Activated CD8-positive, alpha-beta memory T cell treated with anti-CD3 and anti-CD28 coated beads, Interleukin-2, amount 10 ng/mL, durations not matched to agents 7 days and 5 days (primary cell): ENCODE data around the gene SALL1. TPM values are rescaled to one million over a fixed set of nuclear protein-coding genes. Genes with fewer than 3 reads are reported as not detected.

Experiments used
- ATAC-seq: fragments of 150-1000 bp; cut with Tn5 transposase; one replicate; pipeline ENCODE4 v1.10.0; 2021; ENCODE audit warnings: moderate library complexity
- CTCF ChIA-PET: fragments of 350-600 bp; sonication (Branson Sonifier 250); formaldehyde crosslinking; loops from one replicate; lab custom pipeline; 2021; ENCODE audit warnings: antibody characterized with exemption; lab: Charles Lee
- DNase-seq: peaks from one replicate; pipeline ENCODE4 v3.0.0-alpha.2; 2020
- H3K27ac Mint-ChIP-seq: one replicate; pipeline ENCODE4 v1.8.0; 2021; ENCODE audit warnings: mild to moderate bottlenecking, mixed read lengths
- H3K27me3 Mint-ChIP-seq: one replicate; pipeline ENCODE4 v1.8.0; 2021; ENCODE audit warnings: mixed read lengths
- H3K36me3 Mint-ChIP-seq: one replicate; pipeline ENCODE4 v1.8.0; 2021; ENCODE audit warnings: mild to moderate bottlenecking, mixed read lengths
- H3K4me1 Mint-ChIP-seq: one replicate; pipeline ENCODE4 v1.8.0; 2021; ENCODE audit warnings: mixed read lengths
- H3K4me3 Mint-ChIP-seq: one replicate; pipeline ENCODE4 v1.8.0; 2021; ENCODE audit warnings: mild to moderate bottlenecking, moderate library complexity, mixed read lengths
- H3K9me3 Mint-ChIP-seq: one replicate; pipeline ENCODE4 v1.8.0; 2022; ENCODE audit warnings: low read depth, mixed read lengths
- total RNA-seq, 2 experiments: library from RNA; stranded (reverse); gene quantifications; one replicate each; pipeline ENCODE4 v1.2.3, GENCODE V29; 2021

Gene SALL1
- total RNA-seq, 2 experiments from 2014 or later, result not detected

DNA sequence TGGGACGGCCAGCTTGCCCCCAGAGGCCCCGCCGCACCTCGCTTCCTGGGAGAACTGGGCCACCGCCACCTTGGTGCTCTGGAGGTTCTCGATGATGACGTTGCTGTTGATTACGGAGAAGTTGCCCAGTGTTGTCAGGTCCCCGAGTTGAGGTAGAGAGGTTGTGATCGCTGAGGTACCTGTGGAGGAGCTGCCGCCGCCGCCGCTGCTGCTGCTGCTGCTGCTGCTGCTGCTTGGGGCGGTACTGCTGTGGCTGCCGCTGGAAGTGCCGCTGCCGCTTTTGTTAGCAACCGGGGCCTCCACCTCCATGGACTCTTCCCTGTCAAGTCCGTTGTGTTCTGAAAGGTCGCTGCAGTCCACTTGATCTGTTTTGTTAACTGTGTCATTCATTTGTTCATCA is 9.5 kb downstream of the SALL1 start:
- Mint-ChIP-seq H3K36me3 (no peaks in the 10 kb centered on the region), H3K27me3 (peaks cover 15% of the 10 kb centered on the region), H3K4me1 (no peaks in the 10 kb centered on the region), H3K4me3 (no peak overlapping the region), H3K27ac (no peak overlapping the region), H3K9me3 (no peaks in the 10 kb centered on the region)
- ATAC-seq (no peak), DNase-seq (no peak)
- CTCF ChIA-PET, result no interaction called here

DNA sequence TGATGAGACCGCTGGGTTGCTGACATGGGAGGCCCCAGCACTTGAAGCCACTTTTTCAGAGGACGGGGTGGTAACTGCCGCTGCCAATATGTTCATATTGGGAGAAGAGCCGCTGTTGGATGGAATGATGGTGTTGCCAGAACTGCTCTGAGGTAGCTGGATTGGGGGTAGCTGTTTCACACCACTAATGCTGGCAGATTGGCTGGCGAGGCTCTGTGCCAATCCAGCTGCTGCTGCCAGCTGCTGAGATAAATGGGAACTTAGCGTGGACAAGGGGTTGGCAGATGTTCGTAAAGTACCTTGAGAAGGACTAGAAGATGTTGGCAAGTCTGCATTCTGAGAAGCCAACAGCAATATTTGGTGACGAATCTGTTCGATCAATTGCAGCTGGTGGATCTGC is 10.0 kb downstream of the SALL1 start:
- CTCF ChIA-PET, result no interaction called here
- no peak for ATAC-seq
- Mint-ChIP-seq H3K27me3 (peaks cover 11% of the 10 kb centered on the region), H3K4me1 (no peaks in the 10 kb centered on the region), H3K36me3 (no peaks in the 10 kb centered on the region), H3K9me3 (no peaks in the 10 kb centered on the region), H3K27ac (no peak overlapping the region), H3K4me3 (no peak overlapping the region)
- no peak for DNase-seq

DNA sequence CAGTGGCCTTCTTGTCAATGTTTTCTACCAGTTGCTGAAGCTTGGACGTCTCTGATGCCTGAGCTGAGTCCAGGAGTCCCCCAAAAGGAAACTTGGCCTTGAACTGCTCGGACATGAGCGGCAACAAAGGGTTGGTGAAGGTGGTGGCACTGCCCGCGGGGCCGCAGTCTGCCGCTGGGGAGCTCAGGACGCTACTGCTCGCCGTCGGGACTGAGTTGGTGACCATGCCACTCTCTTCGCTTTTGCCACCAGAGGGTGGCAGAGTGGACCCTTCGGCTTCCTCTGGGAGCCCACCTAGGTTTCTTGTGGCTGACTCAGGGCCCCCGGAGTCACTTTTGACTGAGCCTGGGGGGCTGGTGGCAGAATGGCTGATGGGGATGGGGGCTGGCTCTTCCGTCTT is 11.0 kb downstream of the SALL1 start:
- no peaks in the 10 kb centered on the region for H3K36me3 Mint-ChIP-seq
- no peak for DNase-seq
- H3K27me3 Mint-ChIP-seq, result peaks cover 9% of the 10 kb centered on the region

DNA sequence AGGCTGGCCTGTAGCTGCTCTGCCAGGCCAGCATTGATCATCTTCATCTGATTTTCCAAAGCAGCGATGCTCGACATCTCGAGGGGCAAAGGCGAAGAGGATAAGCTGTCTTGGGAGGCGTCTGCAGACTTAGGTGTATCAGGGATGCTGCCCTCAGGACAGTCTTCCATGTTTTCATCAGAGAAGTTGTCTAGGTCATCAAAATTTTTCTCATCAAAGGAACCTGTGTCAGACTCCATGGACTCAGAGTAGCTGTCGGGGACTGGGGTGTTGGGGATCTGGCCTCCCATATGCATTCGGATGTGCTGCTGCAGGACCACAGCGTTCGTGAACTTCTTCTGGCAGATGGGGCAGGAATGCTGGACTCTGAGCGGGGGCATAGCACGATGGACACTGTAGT is 11.5 kb downstream of the SALL1 start:
- Mint-ChIP-seq H3K36me3 (no peaks in the 10 kb centered on the region), H3K4me3 (no peak overlapping the region), H3K27me3 (peaks cover 8% of the 10 kb centered on the region), H3K4me1 (no peaks in the 10 kb centered on the region), H3K9me3 (peaks cover 2% of the 10 kb centered on the region), H3K27ac (no peak overlapping the region)
- ATAC-seq, result no peak
- CTCF ChIA-PET, result no interaction called here
- no peak for DNase-seq

More for the DNA sequence above, 11.0 kb downstream of the SALL1 start:
- peaks cover under 1% of the 10 kb centered on the region for H3K9me3 Mint-ChIP-seq
- H3K4me1 Mint-ChIP-seq, result no peaks in the 10 kb centered on the region
- no peak overlapping the region for H3K27ac Mint-ChIP-seq
- no peak overlapping the region for H3K4me3 Mint-ChIP-seq
- CTCF ChIA-PET, result no interaction called here
- ATAC-seq, result no peak

DNA sequence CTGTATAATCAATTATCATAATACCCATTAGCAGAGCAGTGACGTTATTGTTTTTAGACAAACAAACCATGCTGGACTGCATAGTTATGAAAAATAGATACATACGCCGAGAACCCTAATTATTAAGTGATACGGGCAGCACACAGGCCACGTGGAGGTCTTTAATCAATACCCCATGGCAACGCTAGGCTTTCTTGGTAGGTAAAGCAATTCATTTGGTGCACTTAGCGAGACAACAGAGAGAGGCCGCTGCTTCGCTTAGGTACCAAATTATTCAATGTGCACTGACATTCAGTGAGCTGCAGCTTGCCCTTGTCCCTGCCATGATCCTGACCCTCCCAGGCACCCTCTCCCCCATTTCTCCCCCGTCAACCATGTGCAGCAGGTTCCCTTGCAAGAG is 12.9 kb downstream of the SALL1 start:
- H3K27me3 Mint-ChIP-seq, result peaks cover 19% of the 10 kb centered on the region
- H3K9me3 Mint-ChIP-seq, result peaks cover 2% of the 10 kb centered on the region
- no peaks in the 10 kb centered on the region for H3K4me1 Mint-ChIP-seq
- CTCF ChIA-PET, result no interaction called here
- no peak overlapping the region for H3K27ac Mint-ChIP-seq
- H3K36me3 Mint-ChIP-seq, result no peaks in the 10 kb centered on the region
- no peak overlapping the region for H3K4me3 Mint-ChIP-seq
- ATAC-seq (no peak), DNase-seq (no peak)

DNA sequence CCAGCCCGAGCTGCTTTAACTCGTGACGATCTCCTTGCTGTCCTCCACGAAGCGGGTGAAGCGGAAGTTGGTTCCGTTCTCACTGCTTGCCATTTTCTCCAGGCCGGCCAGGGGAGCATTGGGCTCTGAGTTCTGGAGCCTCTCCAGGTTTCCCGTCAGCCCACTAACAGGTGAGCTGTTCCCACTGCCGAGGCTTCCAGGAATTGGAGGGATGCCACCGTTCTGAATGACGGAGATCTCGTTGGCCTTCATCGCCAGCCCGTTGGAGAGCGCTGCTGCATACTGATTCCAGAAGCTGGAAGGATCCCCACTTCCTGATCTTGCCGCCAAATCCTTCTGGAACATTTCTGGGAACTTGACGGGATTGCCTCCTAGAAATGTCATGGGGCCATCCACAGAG is 14.0 kb downstream of the SALL1 start:
- Mint-ChIP-seq H3K27ac (no peak overlapping the region), H3K4me3 (no peak overlapping the region), H3K36me3 (no peaks in the 10 kb centered on the region), H3K27me3 (peaks cover 24% of the 10 kb centered on the region), H3K9me3 (peaks cover 2% of the 10 kb centered on the region), H3K4me1 (no peaks in the 10 kb centered on the region)
- DNase-seq (no peak), ATAC-seq (no peak)
- CTCF ChIA-PET, result no interaction called here

DNA sequence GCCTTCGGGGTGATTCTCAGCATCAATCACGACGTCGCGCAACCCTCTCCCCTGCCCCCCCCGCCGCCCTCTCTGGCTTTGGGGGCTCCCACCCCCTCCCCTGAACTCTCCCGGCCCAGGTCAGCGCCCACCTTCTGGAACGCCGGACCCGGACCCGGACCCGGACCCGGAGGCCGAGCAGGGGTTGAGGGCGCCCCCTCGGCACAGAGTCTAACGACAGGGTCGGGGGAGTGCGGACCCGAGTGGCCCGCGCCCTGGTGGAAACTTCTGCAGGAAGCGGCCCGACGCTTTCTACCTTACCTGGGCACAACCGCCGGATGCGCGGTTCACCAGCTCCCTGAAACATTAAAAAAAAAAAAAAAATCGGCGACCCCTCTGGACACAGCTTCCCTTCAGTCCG is 16.2 kb downstream of the SALL1 start:
- DNase-seq (no peak), ATAC-seq (no peak)
- Mint-ChIP-seq H3K27me3 (peaks cover 24% of the 10 kb centered on the region), H3K9me3 (peaks cover 2% of the 10 kb centered on the region), H3K36me3 (no peaks in the 10 kb centered on the region), H3K27ac (no peak overlapping the region), H3K4me3 (no peak overlapping the region), H3K4me1 (no peaks in the 10 kb centered on the region)
- CTCF ChIA-PET, result no interaction called here

DNA sequence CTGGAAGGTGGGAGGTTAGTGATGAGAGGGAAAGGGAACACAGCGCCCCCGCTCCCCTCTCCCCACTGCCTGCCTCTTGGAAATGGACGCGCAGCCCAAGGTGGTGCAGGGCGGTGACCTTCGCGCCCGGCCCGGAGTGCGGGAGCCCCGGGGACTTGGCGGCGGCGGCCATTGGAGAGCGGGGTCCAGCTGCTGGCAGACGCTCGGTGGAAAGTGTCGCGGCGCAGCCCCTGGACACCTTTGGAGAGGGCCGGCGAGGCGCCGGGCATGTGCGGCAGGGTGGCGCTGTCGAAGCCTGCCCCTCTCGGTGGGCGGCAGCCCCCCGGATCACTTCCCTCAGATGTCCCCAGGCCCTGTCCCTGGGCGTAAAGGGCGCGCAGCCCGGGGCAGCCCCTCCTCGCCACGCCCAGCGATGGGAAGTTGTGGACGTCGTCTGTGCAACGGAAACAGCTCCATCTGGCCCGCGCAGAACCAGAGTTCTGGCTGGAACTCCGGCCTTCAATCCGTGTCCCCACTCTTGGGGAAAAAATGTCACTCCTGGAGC is 16.7 kb downstream of the SALL1 start:
- Mint-ChIP-seq H3K4me3 (no peak overlapping the region), H3K4me1 (no peaks in the 10 kb centered on the region), H3K36me3 (no peaks in the 10 kb centered on the region), H3K27me3 (peaks cover 24% of the 10 kb centered on the region), H3K9me3 (peaks cover 2% of the 10 kb centered on the region), H3K27ac (no peak overlapping the region)
- ATAC-seq (no peak), DNase-seq (no peak)
- CTCF ChIA-PET, result no interaction called here

DNA sequence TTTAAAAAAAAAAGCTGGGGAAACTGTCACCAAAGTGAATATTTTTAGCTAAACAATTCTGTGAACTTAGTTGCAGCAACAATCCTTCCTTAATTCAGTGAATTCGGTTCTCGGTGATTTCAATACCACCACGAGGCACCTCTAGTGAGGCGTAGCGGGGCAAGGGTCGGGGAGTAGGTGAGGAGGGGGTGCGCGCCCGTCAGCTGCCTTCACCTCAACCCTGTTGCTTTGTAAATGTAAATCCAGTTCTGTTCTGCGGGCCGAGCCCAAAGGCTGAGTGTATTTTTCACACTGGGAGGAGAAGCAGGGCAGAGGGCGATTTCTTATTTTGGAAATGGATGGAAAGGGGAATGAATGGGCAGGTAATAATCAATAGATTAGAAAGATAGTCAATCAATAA is 17.4 kb downstream of the SALL1 start:
- no peaks in the 10 kb centered on the region for H3K4me1 Mint-ChIP-seq
- CTCF ChIA-PET, result no interaction called here
- H3K27me3 Mint-ChIP-seq, result peaks cover 24% of the 10 kb centered on the region
- H3K27ac Mint-ChIP-seq, result no peak overlapping the region
- ATAC-seq (no peak), DNase-seq (no peak)
- peaks cover 2% of the 10 kb centered on the region for H3K9me3 Mint-ChIP-seq
- H3K36me3 Mint-ChIP-seq, result no peaks in the 10 kb centered on the region
- H3K4me3 Mint-ChIP-seq, result no peak overlapping the region

DNA sequence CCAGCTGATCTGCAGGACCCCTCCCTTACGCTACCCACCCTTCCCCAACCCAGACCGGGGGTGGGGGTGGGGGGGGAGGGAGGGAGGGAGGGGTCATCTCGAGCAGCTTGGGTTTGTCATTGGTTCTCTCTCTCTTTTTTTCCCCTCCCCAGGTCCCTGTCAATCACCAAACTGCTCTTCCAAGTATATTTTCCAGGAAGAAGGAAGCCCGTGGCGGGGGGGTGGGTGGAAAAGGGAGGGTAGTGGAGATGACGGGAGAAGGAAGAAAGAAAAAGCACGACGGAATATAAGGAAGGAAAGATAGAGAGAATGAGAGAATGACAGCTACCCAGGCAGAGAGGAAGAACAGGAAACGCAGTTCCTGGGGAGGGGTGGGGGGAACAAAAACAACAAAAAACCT is 17.9 kb downstream of the SALL1 start:
- Mint-ChIP-seq H3K36me3 (no peaks in the 10 kb centered on the region), H3K9me3 (peaks cover 2% of the 10 kb centered on the region), H3K27ac (no peak overlapping the region), H3K4me1 (no peaks in the 10 kb centered on the region), H3K27me3 (peaks cover 24% of the 10 kb centered on the region), H3K4me3 (no peak overlapping the region)
- CTCF ChIA-PET, result no interaction called here
- DNase-seq (no peak), ATAC-seq (no peak)

DNA sequence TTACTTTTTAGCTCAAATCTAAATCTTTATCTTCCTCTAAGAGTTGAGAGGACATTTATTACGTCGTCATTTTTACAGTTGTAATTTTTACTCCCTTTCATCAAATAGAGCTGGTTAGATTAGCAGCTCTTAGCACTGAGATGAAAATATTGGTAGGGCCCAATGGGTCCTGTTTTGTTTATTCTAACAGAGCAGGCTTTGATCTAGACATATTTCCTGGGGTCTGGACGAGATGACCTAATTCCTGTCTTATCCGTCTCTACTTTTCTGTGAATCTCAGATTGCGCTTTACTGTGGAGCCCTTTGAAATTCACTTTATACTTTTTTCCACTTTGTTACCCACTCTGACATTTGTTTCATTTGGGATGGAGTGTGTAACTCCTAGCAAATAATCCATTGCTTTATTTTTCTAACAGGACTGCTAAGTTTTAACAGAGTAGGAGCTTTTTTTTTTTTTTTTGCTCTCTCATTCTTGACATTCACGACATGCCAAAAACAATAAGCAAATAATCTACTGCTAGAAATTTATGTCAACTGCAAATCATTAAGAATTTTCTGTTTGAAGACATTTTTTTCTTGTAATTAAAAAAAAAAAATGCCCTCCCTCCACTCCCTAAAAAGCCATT is 18.5 kb downstream of the SALL1 start:
- Mint-ChIP-seq H3K4me3 (no peak overlapping the region), H3K27me3 (peaks cover 24% of the 10 kb centered on the region), H3K27ac (no peak overlapping the region), H3K9me3 (peaks cover 2% of the 10 kb centered on the region), H3K4me1 (no peaks in the 10 kb centered on the region), H3K36me3 (no peaks in the 10 kb centered on the region)
- DNase-seq (no peak), ATAC-seq (no peak)
- CTCF ChIA-PET, result no interaction called here

DNA sequence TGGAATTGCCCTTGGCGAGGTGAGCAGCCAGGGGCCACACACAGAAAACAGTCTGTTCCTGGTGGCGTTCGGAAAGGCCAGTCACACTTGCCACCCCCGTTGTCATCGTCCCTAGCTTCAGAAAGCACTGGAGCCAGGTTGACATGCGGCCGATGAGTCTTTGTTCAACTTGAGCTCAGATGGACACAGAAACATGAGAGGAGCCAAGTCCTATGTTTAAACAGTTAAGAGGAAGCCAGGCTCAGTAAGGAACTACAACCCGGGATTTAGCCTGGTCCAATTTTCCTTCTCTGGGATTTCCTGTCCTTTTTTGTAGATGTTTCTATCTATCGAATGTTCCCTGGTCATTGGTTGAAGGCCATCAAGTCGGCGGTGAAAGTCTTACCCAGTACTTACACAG is 19.5 kb downstream of the SALL1 start:
- peaks cover 24% of the 10 kb centered on the region for H3K27me3 Mint-ChIP-seq
- no peak overlapping the region for H3K4me3 Mint-ChIP-seq
- DNase-seq, result no peak
- H3K9me3 Mint-ChIP-seq, result peaks cover 2% of the 10 kb centered on the region
- no peak overlapping the region for H3K27ac Mint-ChIP-seq
- CTCF ChIA-PET, result no interaction called here
- ATAC-seq, result no peak
- H3K36me3 Mint-ChIP-seq, result no peaks in the 10 kb centered on the region
- no peaks in the 10 kb centered on the region for H3K4me1 Mint-ChIP-seq

DNA sequence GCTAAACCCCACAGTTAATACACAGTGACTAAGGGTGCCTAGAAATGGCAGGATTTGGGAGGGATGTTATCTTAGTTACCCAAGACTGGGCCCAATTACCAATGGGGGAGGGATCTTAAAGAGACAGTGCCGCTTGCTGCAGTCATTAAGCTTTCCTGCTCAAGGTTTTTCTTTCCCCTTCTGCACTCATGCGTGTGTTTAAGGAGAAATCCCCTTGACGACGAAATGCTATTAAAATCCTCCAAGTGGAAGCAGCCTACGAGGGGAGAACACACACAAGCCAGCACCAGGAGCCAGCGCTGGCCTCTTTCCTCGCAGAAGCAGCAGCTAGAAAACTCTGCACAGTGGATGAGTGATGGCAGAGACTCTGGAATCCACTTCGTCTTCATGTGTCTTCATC is 22.0 kb downstream of the SALL1 start:
- Mint-ChIP-seq H3K36me3 (no peaks in the 10 kb centered on the region), H3K4me3 (no peak overlapping the region), H3K4me1 (no peaks in the 10 kb centered on the region), H3K27me3 (peaks cover 15% of the 10 kb centered on the region), H3K9me3 (no peaks in the 10 kb centered on the region), H3K27ac (no peak overlapping the region)
- DNase-seq (no peak), ATAC-seq (no peak)
- CTCF ChIA-PET, result no interaction called here

DNA sequence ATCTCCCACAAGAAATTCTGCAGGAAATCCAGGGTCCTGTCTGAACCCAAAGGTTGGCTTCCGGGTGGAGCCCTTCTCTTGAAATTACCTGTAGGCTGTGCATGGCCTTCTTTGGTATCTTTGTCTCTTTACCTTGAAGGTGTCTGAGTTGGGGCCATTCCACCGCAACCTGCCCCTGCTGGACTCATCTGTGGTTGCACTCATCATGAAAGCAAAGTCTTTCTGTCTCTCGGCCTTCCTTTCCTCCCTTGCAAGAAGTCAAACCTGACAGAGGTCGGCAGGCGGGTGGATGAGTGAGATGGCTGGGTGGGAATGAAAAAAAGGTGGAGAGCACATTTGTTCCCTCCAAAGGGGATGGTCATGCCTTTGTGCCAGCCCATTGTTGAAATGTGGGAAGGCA is 25.1 kb downstream of the SALL1 start:
- Mint-ChIP-seq H3K36me3 (no peaks in the 10 kb centered on the region), H3K4me3 (no peak overlapping the region), H3K4me1 (no peaks in the 10 kb centered on the region), H3K27ac (no peak overlapping the region), H3K9me3 (no peaks in the 10 kb centered on the region), H3K27me3 (no peaks in the 10 kb centered on the region)
- no peak for ATAC-seq
- DNase-seq, result no peak
- CTCF ChIA-PET, result no interaction called here

DNA sequence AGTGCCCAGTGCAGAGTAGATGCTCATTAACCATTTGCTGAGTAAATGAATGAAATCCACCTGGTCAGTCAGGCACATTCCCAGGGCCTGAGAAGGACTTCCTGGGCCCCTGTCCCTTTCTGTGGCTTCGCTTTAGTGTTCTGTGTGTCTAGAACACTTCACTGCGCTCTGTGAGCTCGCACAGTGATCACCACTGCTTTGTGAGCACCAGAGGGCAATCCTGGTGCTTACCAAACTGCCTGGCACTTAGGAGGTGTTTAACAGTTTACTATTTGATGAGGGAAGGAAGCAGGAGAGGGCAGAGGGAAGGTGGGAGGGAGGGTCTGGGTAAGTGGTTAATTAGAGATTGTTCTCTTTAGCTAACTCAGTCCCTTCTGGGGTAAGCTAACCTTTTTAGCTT is 26.2 kb downstream of the SALL1 start:
- DNase-seq, result no peak
- Mint-ChIP-seq H3K9me3 (no peaks in the 10 kb centered on the region), H3K36me3 (no peaks in the 10 kb centered on the region), H3K27ac (no peak overlapping the region), H3K4me1 (no peaks in the 10 kb centered on the region), H3K4me3 (no peak overlapping the region), H3K27me3 (no peaks in the 10 kb centered on the region)
- no peak for ATAC-seq
- CTCF ChIA-PET, result no interaction called here
